ENCODE measurements around the gene ERBB4. TPM values are rescaled to one million over a fixed set of nuclear protein-coding genes. Genes with fewer than 3 reads are reported as not detected.

The ERBB4 gene
- total RNA-seq (2021) (37.5 and 40.6 TPM in 2 replicates), Bru-seq, nascent RNA (percentile 83 among the genes with signal in this experiment), BruChase-seq, experiment 1, labeled RNA remaining after a 2-hour chase (percentile 86 among the genes with signal in this experiment), BruChase-seq, experiment 2, labeled RNA remaining after a 6-hour chase (percentile 89 among the genes with signal in this experiment)
- long read RNA-seq, partial matches to known transcripts = 6 of 14 reads
- long read RNA-seq, other reads (novel, unspliced or antisense) = 8 of 14 reads

GRCh38 chr2:212538305-212539071 is at the start of gene ERBB4:
Gene ERBB4, minus strand, starts transcription at chr2:212538802. Its CDS starts 272 bp downstream, at chr2:212538530.
- no peaks in the 10 kb centered on the region for H3K9me3 ChIP-seq (ENCODE audit: low read depth, low read length, poor library complexity, severe bottlenecking)
- H3K27me3 ChIP-seq (replicated peaks; ENCODE audit: insufficient read depth, low read depth, low read length, poor library complexity) = no peaks in the 10 kb centered on the region
- ChIA-PET CTCF (interaction anchor here (0.6 kb wide), 1 partner anchor 790 kb away, joined by 3 read pairs; no protein-coding TSS in a partner anchor), POLR2A (ENCODE audit: low non-redundant PET) (interaction anchor here (0.7 kb wide), 1 partner anchor 1289 kb away, joined by 3 read pairs; no protein-coding TSS in a partner anchor)
- TF ChIP-seq, protein P1, sequence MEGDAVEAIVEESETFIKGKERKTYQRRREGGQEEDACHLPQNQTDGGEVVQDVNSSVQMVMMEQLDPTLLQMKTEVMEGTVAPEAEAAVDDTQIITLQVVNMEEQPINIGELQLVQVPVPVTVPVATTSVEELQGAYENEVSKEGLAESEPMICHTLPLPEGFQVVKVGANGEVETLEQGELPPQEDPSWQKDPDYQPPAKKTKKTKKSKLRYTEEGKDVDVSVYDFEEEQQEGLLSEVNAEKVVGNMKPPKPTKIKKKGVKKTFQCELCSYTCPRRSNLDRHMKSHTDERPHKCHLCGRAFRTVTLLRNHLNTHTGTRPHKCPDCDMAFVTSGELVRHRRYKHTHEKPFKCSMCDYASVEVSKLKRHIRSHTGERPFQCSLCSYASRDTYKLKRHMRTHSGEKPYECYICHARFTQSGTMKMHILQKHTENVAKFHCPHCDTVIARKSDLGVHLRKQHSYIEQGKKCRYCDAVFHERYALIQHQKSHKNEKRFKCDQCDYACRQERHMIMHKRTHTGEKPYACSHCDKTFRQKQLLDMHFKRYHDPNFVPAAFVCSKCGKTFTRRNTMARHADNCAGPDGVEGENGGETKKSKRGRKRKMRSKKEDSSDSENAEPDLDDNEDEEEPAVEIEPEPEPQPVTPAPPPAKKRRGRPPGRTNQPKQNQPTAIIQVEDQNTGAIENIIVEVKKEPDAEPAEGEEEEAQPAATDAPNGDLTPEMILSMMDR (conservative IDR thresholded peaks at IDR 0.05; ENCODE audit: low read depth, low read length) = no peak
- no peak for TF ChIP-seq EZH2 (IDR thresholded peaks at IDR 0.05; ENCODE audit: borderline replicate concordance, low read depth, low read length, poor library complexity, severe bottlenecking)
- no peaks in the 10 kb centered on the region for H3K36me3 ChIP-seq (ENCODE audit: insufficient read depth, low read length, poor library complexity, severe bottlenecking)
- peaks cover 24% of the 10 kb centered on the region for H3K4me1 ChIP-seq (ENCODE audit: insufficient read depth, low read length, poor library complexity, severe bottlenecking)
- H3K27ac ChIP-seq (ENCODE audit: low read depth, low read length, poor library complexity, severe bottlenecking) = peak within 1 kb of the TSS; percentile 88
- DNase-seq (ENCODE audit: low spot score) = peak; percentile 66
- peak within 1 kb of the TSS; percentile 95 for H3K4me3 ChIP-seq (ENCODE audit: low read depth, low read length, poor library complexity, severe bottlenecking)
- TSS peak; percentile 44 for BruUV-seq (replicated peaks)
- intact Hi-C loops (cut with micrococcal nuclease; ENCODE audit: unreplicated experiment) = loop anchor here (5.0 to 10.0 kb wide), 6 partner anchors 134 to 1281 kb away; no protein-coding TSS in a partner anchor

GRCh38 chr2:212580117-212580516 is 41.5 kb upstream of the ERBB4 start:
- no TSS peak for BruUV-seq (replicated peaks)
- ChIA-PET POLR2A (ENCODE audit: low non-redundant PET) (no interaction called here), CTCF (no interaction called here)
- no peak for TF ChIP-seq EZH2 (IDR thresholded peaks at IDR 0.05; ENCODE audit: borderline replicate concordance, low read depth, low read length, poor library complexity, severe bottlenecking)
- TF ChIP-seq, protein P1 (conservative IDR thresholded peaks at IDR 0.05; ENCODE audit: low read depth, low read length) = no peak
- peak; percentile 55 for DNase-seq (ENCODE audit: low spot score)
- Histone ChIP-seq H3K4me1 (ENCODE audit: insufficient read depth, low read length, poor library complexity, severe bottlenecking) (peaks cover 4% of the 10 kb centered on the region), H3K4me3 (ENCODE audit: low read depth, low read length, poor library complexity, severe bottlenecking) (no peak overlapping the region), H3K27me3 (replicated peaks; ENCODE audit: insufficient read depth, low read depth, low read length, poor library complexity) (no peaks in the 10 kb centered on the region), H3K36me3 (ENCODE audit: insufficient read depth, low read length, poor library complexity, severe bottlenecking) (no peaks in the 10 kb centered on the region), H3K27ac (ENCODE audit: low read depth, low read length, poor library complexity, severe bottlenecking) (no peak overlapping the region), H3K9me3 (ENCODE audit: low read depth, low read length, poor library complexity, severe bottlenecking) (peaks cover 10% of the 10 kb centered on the region)
- intact Hi-C loops (cut with micrococcal nuclease; ENCODE audit: unreplicated experiment) = no loop called here

GRCh38 chr2:212556296-212556695 is 17.7 kb upstream of the ERBB4 start:
- ChIA-PET POLR2A (ENCODE audit: low non-redundant PET) (no interaction called here), CTCF (no interaction called here)
- Histone ChIP-seq H3K27me3 (replicated peaks; ENCODE audit: insufficient read depth, low read depth, low read length, poor library complexity) (no peaks in the 10 kb centered on the region), H3K36me3 (ENCODE audit: insufficient read depth, low read length, poor library complexity, severe bottlenecking) (no peaks in the 10 kb centered on the region), H3K4me1 (ENCODE audit: insufficient read depth, low read length, poor library complexity, severe bottlenecking) (no peaks in the 10 kb centered on the region), H3K4me3 (ENCODE audit: low read depth, low read length, poor library complexity, severe bottlenecking) (no peak overlapping the region), H3K9me3 (ENCODE audit: low read depth, low read length, poor library complexity, severe bottlenecking) (no peaks in the 10 kb centered on the region), H3K27ac (ENCODE audit: low read depth, low read length, poor library complexity, severe bottlenecking) (no peak overlapping the region)
- TF ChIP-seq, protein P1 (conservative IDR thresholded peaks at IDR 0.05; ENCODE audit: low read depth, low read length) = no peak
- no peak for TF ChIP-seq EZH2 (IDR thresholded peaks at IDR 0.05; ENCODE audit: borderline replicate concordance, low read depth, low read length, poor library complexity, severe bottlenecking)
- DNase-seq (ENCODE audit: low spot score) = no peak
- intact Hi-C loops (cut with micrococcal nuclease; ENCODE audit: unreplicated experiment) = no loop called here
- no TSS peak for BruUV-seq (replicated peaks)
